Measurements from ENCODE around the gene CD9. TPM values are rescaled to one million over a fixed set of nuclear protein-coding genes. Genes with fewer than 3 reads are reported as not detected.
A peak's percentile ranks its signal among the peaks of the same experiment; 100 is the strongest.

The CD9 gene
- total RNA-seq, 6 donors from 2014 or later, result 96.4 to 716 (median 484) TPM

DNA sequence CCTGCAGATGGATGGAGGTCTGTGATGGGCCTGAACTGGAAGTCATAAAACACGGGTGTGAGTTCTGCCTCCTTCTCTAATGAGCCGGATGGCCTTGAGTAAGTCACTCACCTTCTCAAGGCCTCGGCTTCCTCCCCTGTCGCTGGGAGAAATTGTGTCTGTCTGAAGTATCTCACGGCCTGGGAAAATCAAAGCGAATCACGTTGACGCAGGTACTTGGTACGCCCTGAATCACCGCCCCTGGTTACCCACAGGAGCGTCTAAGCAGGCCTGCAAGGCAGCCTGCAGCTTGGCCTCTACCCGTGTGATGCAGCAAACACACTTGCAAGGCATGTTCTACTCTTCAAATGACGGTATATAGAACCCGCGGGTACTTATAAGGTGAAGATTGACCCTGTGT, 28.1 kb upstream of the CD9 start:
- H3K27me3 ChIP-seq, result no peaks in the 10 kb centered on the region
- peaks cover 19 to 34% (median 25%) of the 10 kb centered on the region in 4 donors for H3K4me1 ChIP-seq
- H3K9me3 ChIP-seq, result no peaks in the 10 kb centered on the region
- WGBS, 2 donors, result 83 to 91% methylated on average over 12 to 15 of the region's 15 CpGs
- no peak overlapping the region for H3K4me3 ChIP-seq
- ATAC-seq (ENCODE audit: low FRiP score in 2 of 2) (no peak), DNase-seq (no peak)
- H3K36me3 ChIP-seq, result no peaks in the 10 kb centered on the region
- H3K27ac ChIP-seq, result peak overlapping the region; percentile 67 to 77 (median 72)
- TF ChIP-seq EP300 (IDR thresholded peaks at IDR 0.05) (no peak), POLR2A (IDR thresholded peaks at IDR 0.05) (no peak), POLR2AphosphoS5 (IDR thresholded peaks at IDR 0.05) (no peak)
- TF ChIP-seq, protein P1, sequence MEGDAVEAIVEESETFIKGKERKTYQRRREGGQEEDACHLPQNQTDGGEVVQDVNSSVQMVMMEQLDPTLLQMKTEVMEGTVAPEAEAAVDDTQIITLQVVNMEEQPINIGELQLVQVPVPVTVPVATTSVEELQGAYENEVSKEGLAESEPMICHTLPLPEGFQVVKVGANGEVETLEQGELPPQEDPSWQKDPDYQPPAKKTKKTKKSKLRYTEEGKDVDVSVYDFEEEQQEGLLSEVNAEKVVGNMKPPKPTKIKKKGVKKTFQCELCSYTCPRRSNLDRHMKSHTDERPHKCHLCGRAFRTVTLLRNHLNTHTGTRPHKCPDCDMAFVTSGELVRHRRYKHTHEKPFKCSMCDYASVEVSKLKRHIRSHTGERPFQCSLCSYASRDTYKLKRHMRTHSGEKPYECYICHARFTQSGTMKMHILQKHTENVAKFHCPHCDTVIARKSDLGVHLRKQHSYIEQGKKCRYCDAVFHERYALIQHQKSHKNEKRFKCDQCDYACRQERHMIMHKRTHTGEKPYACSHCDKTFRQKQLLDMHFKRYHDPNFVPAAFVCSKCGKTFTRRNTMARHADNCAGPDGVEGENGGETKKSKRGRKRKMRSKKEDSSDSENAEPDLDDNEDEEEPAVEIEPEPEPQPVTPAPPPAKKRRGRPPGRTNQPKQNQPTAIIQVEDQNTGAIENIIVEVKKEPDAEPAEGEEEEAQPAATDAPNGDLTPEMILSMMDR (IDR thresholded peaks at IDR 0.05), result no peak

DNA sequence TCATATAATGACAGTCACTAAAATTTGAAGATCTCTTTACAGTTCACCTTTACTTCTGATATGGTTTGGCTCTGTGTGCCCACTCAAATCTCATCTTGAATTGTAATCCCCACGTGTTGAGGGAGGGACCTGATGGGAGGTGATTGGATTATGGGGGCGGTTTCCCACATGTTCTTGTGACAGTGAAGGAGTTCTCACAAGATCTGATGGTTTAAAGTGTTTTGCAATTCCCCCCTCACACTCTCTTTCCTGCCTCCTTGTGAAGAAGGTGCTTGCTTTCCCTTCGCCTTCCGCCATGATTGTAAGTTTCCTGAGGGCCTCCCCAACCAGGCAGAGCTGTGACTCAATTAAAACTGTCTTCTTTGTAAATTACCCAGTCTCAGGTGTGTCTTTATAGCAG, 27.3 kb upstream of the CD9 start:
- Histone ChIP-seq H3K4me3 (no peak overlapping the region), H3K9me3 (no peaks in the 10 kb centered on the region), H3K4me1 (peaks cover 11 to 27% (median 17%) of the 10 kb centered on the region in 4 donors), H3K27me3 (no peaks in the 10 kb centered on the region), H3K36me3 (no peaks in the 10 kb centered on the region), H3K27ac (peak overlapping the region in 2 of 4 donors; percentile 73 to 77)
- 84 to 87% methylated on average over 4 of the region's 4 CpGs for WGBS, 2 donors
- ATAC-seq (ENCODE audit: low FRiP score in 2 of 2), result no peak
- no peak for TF ChIP-seq POLR2A (IDR thresholded peaks at IDR 0.05)
- no peak for TF ChIP-seq POLR2AphosphoS5 (IDR thresholded peaks at IDR 0.05)
- TF ChIP-seq EP300 (IDR thresholded peaks at IDR 0.05), result no peak
- TF ChIP-seq, protein P1 (IDR thresholded peaks at IDR 0.05), result no peak
- no peak for DNase-seq

GRCh38 chr12:6177642-6178358, 22.4 kb upstream of the CD9 start:
- no peaks in the 10 kb centered on the region for H3K9me3 ChIP-seq
- no peak overlapping the region for H3K4me3 ChIP-seq
- DNase-seq (no peak), ATAC-seq (ENCODE audit: low FRiP score in 2 of 2) (no peak)
- WGBS, 2 donors, result 91% methylated on average over 10 of the region's 10 CpGs
- TF ChIP-seq EP300 (IDR thresholded peaks at IDR 0.05) (no peak), POLR2A (IDR thresholded peaks at IDR 0.05) (no peak), POLR2AphosphoS5 (IDR thresholded peaks at IDR 0.05) (no peak)
- TF ChIP-seq, protein P1 (IDR thresholded peaks at IDR 0.05), result no peak
- H3K27me3 ChIP-seq, result no peaks in the 10 kb centered on the region
- no peak overlapping the region for H3K27ac ChIP-seq
- H3K36me3 ChIP-seq, result no peaks in the 10 kb centered on the region
- H3K4me1 ChIP-seq, result peaks cover 31 to 38% (median 37%) of the 10 kb centered on the region in 4 donors

DNA sequence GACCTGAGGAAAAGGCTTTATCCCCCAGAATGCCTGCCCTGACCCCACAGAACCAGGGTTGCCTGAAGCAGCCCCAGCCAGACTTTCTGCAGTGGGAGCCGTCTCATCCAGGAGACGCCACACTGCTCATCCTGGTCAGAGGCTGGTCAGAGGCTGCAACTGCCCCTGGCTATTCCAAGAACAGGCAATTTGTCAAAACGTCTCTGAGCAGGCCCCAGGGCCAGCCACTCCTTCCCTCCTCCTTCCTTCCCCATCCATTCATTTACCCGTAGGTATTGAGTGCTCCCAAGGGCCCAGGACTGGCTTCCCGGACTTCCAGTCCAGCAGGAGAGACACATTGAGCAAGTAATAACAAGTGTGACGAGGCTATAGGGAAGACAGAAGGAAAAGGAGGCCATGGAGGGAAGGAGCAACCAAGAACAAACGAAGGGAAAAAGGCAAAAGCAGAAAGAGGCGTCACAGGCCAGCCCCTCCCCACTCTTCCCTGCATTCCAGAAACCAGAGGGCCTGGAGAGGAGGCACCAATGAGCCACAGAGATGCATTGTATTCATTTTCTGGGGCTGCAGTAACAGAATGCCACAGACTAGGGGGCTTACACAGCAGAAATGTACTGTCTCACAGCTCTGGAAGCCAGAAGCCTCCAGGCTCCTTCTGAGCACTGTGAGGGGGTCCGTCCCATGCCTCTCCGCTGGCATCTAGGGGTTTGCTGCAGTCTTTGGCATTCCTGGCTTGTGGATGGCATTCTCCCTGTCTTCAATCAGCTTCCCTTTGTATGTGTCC, 21.0 kb upstream of the CD9 start:
- Histone ChIP-seq H3K9me3 (no peaks in the 10 kb centered on the region), H3K27ac (peak overlapping the region; percentile 60 to 85 (median 82)), H3K36me3 (no peaks in the 10 kb centered on the region), H3K4me3 (no peak overlapping the region), H3K4me1 (peaks cover 45 to 51% (median 48%) of the 10 kb centered on the region in 4 donors), H3K27me3 (no peaks in the 10 kb centered on the region)
- 72 to 79% methylated on average over 10 of the region's 10 CpGs for WGBS, 2 donors
- ATAC-seq (ENCODE audit: low FRiP score in 2 of 2) (no peak), DNase-seq (no peak)
- no peak for TF ChIP-seq POLR2A (IDR thresholded peaks at IDR 0.05)
- TF ChIP-seq POLR2AphosphoS5 (IDR thresholded peaks at IDR 0.05), result no peak
- TF ChIP-seq, protein P1 (IDR thresholded peaks at IDR 0.05), result no peak
